ENCODE data around the gene GCN1.

GRCh38 chr12:120090626-120091295 is 103.8 kb downstream of the GCN1 start:
- TF ChIP-seq POLR2A (IDR thresholded peaks at IDR 0.05; ENCODE audit: low read depth, low read length) = peak; percentile 24; the same call in 1 of the 2 replicates
- no peak for TF ChIP-seq TAF1 (IDR thresholded peaks at IDR 0.05; ENCODE audit: low read depth, low read length)
- no peak for TF ChIP-seq SPI1 (IDR thresholded peaks at IDR 0.05; ENCODE audit: low read depth, low read length)
- 0 out of 2 replicates have a peak, but pooled peaks have one; percentile 15 for TF ChIP-seq POLR2AphosphoS5 (IDR thresholded peaks at IDR 0.05; ENCODE audit: low read depth, low read length)
- no peak for TF ChIP-seq PAX5 (IDR thresholded peaks at IDR 0.05; ENCODE audit: insufficient read depth, low read length, severe bottlenecking)
- no peak for TF ChIP-seq POU2F2 (IDR thresholded peaks at IDR 0.05; ENCODE audit: low read depth, low read length)
